Chondrocyte (in vitro differentiated cells): Measurements from ENCODE around the gene UNC45B. TPM values are rescaled to one million over a fixed set of nuclear protein-coding genes. Genes with fewer than 3 reads are reported as not detected.

ENCODE experiments used
- DNase-seq: peaks from one replicate; pipeline ENCODE4 v3.0.0; 2021; ENCODE audit warnings: mixed read lengths, low spot score
- H3K27ac Mint-ChIP-seq: one replicate; pipeline ENCODE4 v1.8.0; 2021; ENCODE audit warnings: mild to moderate bottlenecking, moderate library complexity, mixed read lengths; ENCODE audit not compliant: unreplicated experiment
- H3K27me3 Mint-ChIP-seq: 2 replicates; pipeline ENCODE4 v1.8.0; 2021; ENCODE audit warnings: low read depth, mixed read lengths
- H3K36me3 Mint-ChIP-seq: 2 replicates; pipeline ENCODE4 v1.8.0; 2021; ENCODE audit warnings: low read depth, mixed read lengths
- H3K4me1 Mint-ChIP-seq: 2 replicates; pipeline ENCODE4 v1.8.0; 2021; ENCODE audit warnings: low read depth, mild to moderate bottlenecking, mixed read lengths
- H3K4me3 Mint-ChIP-seq: one replicate; pipeline ENCODE4 v1.8.0; 2021; ENCODE audit warnings: mild to moderate bottlenecking, moderate library complexity, mixed read lengths; ENCODE audit not compliant: unreplicated experiment
- H3K9me3 Mint-ChIP-seq: 2 replicates; pipeline ENCODE4 v1.8.0; 2021; ENCODE audit warnings: low read depth, mixed read lengths
- total RNA-seq: library from RNA; stranded (reverse); gene quantifications from 3 replicates; pipeline ENCODE4 v1.2.1, GENCODE V29; 2021
- TF ChIP-seq, protein P1 (sequence below): fragments of 200-600 bp; sonication (generic); IDR thresholded peaks from 2 replicates; pipeline ENCODE4 v1.5.0; 2021; ENCODE audit warnings: antibody characterized with exemption, mild to moderate bottlenecking, moderate library complexity

UNC45B gene
- total RNA-seq, 1 donor from 2014 or later, result not detected

- Mint-ChIP-seq H3K36me3 (peaks cover 2% of the 10 kb centered on the region), H3K9me3 (peaks cover 20% of the 10 kb centered on the region), H3K4me1 (peaks cover 6% of the 10 kb centered on the region), H3K4me3 (no peak overlapping the region), H3K27me3 (peaks cover 13% of the 10 kb centered on the region), H3K27ac (no peak overlapping the region)
- TF ChIP-seq, protein P1, sequence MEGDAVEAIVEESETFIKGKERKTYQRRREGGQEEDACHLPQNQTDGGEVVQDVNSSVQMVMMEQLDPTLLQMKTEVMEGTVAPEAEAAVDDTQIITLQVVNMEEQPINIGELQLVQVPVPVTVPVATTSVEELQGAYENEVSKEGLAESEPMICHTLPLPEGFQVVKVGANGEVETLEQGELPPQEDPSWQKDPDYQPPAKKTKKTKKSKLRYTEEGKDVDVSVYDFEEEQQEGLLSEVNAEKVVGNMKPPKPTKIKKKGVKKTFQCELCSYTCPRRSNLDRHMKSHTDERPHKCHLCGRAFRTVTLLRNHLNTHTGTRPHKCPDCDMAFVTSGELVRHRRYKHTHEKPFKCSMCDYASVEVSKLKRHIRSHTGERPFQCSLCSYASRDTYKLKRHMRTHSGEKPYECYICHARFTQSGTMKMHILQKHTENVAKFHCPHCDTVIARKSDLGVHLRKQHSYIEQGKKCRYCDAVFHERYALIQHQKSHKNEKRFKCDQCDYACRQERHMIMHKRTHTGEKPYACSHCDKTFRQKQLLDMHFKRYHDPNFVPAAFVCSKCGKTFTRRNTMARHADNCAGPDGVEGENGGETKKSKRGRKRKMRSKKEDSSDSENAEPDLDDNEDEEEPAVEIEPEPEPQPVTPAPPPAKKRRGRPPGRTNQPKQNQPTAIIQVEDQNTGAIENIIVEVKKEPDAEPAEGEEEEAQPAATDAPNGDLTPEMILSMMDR, result no peak
- no peak for DNase-seq
These were observed 87.7 kb downstream of the UNC45B start for GRCh38 chr17:35235289-35235688.

GRCh38 chr17:35235917-35236316, 88.3 kb downstream of the UNC45B start:
- H3K4me1 Mint-ChIP-seq, result peaks cover 7% of the 10 kb centered on the region
- TF ChIP-seq, protein P1, result no peak
- no peak overlapping the region for H3K27ac Mint-ChIP-seq
- H3K36me3 Mint-ChIP-seq, result peaks cover 2% of the 10 kb centered on the region
- H3K9me3 Mint-ChIP-seq, result peaks cover 16% of the 10 kb centered on the region
- H3K4me3 Mint-ChIP-seq, result no peak overlapping the region
- H3K27me3 Mint-ChIP-seq, result peaks cover 8% of the 10 kb centered on the region
- no peak for DNase-seq

DNA sequence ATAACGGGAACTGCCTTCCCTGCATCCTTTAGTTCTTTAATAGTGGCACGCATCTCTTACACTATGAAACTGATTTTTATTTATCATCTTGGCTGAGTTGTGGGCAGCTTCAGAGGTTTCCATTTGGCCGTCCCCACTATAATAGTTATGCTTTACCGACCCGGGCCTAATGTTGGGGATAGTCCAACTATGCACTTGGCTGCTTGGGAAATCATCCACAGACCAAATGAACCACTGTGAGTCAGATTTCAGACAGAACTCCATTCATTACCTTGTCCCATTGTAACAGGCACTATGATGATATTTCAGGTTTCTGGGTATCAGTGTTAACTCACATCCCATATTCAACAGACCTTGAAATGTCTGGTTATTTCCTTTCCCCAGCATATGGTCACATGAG, 89.2 kb downstream of the UNC45B start:
- no peak for DNase-seq
- peaks cover 12% of the 10 kb centered on the region for H3K4me1 Mint-ChIP-seq
- peaks cover 15% of the 10 kb centered on the region for H3K9me3 Mint-ChIP-seq
- TF ChIP-seq, protein P1, result no peak
- H3K27me3 Mint-ChIP-seq, result peaks cover 6% of the 10 kb centered on the region
- H3K36me3 Mint-ChIP-seq, result peaks cover 2% of the 10 kb centered on the region
- H3K4me3 Mint-ChIP-seq, result no peak overlapping the region
- no peak overlapping the region for H3K27ac Mint-ChIP-seq

DNA sequence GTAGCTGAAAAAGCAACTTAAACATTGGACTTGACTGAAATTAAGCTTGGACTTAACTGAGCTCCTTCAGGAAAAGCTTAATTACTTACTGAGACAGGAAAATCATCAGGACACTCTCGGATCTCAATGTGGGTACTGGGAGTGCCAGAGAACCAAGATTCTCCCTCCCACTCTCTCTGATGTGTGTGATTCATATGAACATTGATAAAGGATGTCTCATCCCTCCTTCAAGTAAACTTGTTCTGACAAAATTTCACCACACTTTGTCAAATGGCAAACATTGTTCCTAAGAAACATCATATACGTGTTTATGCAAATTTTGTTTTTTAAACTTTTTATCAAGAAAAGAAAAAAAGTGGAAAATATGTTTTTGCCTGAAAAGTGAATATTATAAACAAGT, 91.2 kb downstream of the UNC45B start:
- no peak overlapping the region for H3K4me3 Mint-ChIP-seq

More for the DNA sequence above, 91.2 kb downstream of the UNC45B start:
- TF ChIP-seq, protein P1, result no peak
- peaks cover 3% of the 10 kb centered on the region for H3K27me3 Mint-ChIP-seq
- H3K4me1 Mint-ChIP-seq, result peaks cover 15% of the 10 kb centered on the region
- peaks cover 2% of the 10 kb centered on the region for H3K36me3 Mint-ChIP-seq
- H3K27ac Mint-ChIP-seq, result no peak overlapping the region
- H3K9me3 Mint-ChIP-seq, result peaks cover 15% of the 10 kb centered on the region
- no peak for DNase-seq

Other genes starting within 250 kb of the UNC45B start
- gene CCT6B, start 186.4 kb upstream of the UNC45B start, total RNA-seq, result 2.1 to 3.0 TPM (median 2.1 TPM) in 3 replicates
- 12.0 to 16.0 TPM (median 12.3 TPM) in 3 replicates for gene ZNF830, start 186.3 kb upstream of the UNC45B start, total RNA-seq
- gene LIG3, start 167.3 kb upstream of the UNC45B start, total RNA-seq, result 26.0 to 40.4 TPM (median 28.8 TPM) in 3 replicates
- 11.1 to 16.5 TPM (median 14.0 TPM) in 3 replicates for gene RFFL, start 84.1 kb upstream of the UNC45B start, total RNA-seq
- gene RAD51D, start 28.0 kb upstream of the UNC45B start, total RNA-seq, result 11.1 to 13.4 TPM (median 11.2 TPM) in 3 replicates
- not detected in 3 replicates for gene FNDC8, start 26.2 kb upstream of the UNC45B start, total RNA-seq
- gene NLE1, start 5.5 kb upstream of the UNC45B start, total RNA-seq, result 10.2 to 12.7 TPM (median 12.0 TPM) in 3 replicates
- not detected in 3 replicates for gene SLC35G3, start 46.6 kb downstream of the UNC45B start, total RNA-seq
- gene SLFN5, start 95.3 kb downstream of the UNC45B start, total RNA-seq, result 36.2 to 90.5 TPM (median 89.4 TPM) in 3 replicates
- 15.2 to 19.0 TPM (median 18.2 TPM) in 3 replicates for gene SLFN11, start 225.8 kb downstream of the UNC45B start, total RNA-seq